Measurements from ENCODE around the gene FOXP1.

Gene FOXP1

GRCh38 chr3:71107926-71108325, 475.6 kb downstream of the FOXP1 start:
- Histone ChIP-seq H3K4me1 (ENCODE audit: control insufficient read depth, low read length) (no peaks in the 10 kb centered on the region), H3K4me3 (ENCODE audit: low read length) (no peak overlapping the region), H3K4me2 (ENCODE audit: low read length) (no peak overlapping the region), H3K79me2 (ENCODE audit: control insufficient read depth, low read length) (no peaks in the 10 kb centered on the region), H3K36me3 (ENCODE audit: control insufficient read depth, low read length) (peaks cover 54% of the 10 kb centered on the region), H3K27ac (ENCODE audit: low read depth, low read length) (no peak overlapping the region), H3F3A (ENCODE audit: control insufficient read depth, insufficient read depth) (no peaks in the 10 kb centered on the region), H3K9me3 (ENCODE audit: control insufficient read depth, insufficient read depth, low read length) (no peaks in the 10 kb centered on the region), H3K27me3 (ENCODE audit: control insufficient read depth, low read length) (no peaks in the 10 kb centered on the region), H4K20me1 (ENCODE audit: control insufficient read depth, insufficient read depth, low read depth, low read length) (0 out of 2 replicates have a peak, but pooled peaks cover 6% of the 10 kb centered on the region), H3K9me2 (replicated peaks; ENCODE audit: control insufficient read depth, low read length) (no peaks in the 10 kb centered on the region)
- TF ChIP-seq EZH2phosphoT487 (IDR thresholded peaks at IDR 0.05; ENCODE audit: borderline replicate concordance, low read length) (no peak), CTCF (IDR thresholded peaks at IDR 0.05; ENCODE audit: low read depth, low read length, poor library complexity, severe bottlenecking) (no peak)

DNA sequence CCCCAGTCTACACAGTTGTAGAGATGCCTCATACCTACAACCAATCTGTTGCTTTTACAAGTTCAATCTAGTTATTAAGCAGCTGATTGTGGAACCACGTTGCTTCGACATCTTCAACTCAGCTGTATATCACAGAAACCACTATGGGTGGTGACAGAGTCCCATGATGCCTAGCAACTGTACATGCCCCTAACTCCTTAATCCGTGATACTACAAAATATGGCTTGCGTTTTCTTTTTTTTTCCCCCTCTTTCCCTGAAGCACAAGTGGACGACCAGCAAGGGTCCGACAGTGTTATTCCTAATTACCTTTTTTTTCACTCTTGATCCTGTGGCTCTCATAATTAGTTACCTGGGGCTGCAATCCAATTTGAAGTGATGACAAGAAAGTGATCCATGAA, 478.6 kb downstream of the FOXP1 start:
- Histone ChIP-seq H3F3A (ENCODE audit: control insufficient read depth, insufficient read depth) (no peaks in the 10 kb centered on the region), H4K20me1 (ENCODE audit: control insufficient read depth, insufficient read depth, low read depth, low read length) (0 out of 2 replicates have a peak, but pooled peaks cover 6% of the 10 kb centered on the region), H3K79me2 (ENCODE audit: control insufficient read depth, low read length) (peaks cover 9% of the 10 kb centered on the region)

DNA sequence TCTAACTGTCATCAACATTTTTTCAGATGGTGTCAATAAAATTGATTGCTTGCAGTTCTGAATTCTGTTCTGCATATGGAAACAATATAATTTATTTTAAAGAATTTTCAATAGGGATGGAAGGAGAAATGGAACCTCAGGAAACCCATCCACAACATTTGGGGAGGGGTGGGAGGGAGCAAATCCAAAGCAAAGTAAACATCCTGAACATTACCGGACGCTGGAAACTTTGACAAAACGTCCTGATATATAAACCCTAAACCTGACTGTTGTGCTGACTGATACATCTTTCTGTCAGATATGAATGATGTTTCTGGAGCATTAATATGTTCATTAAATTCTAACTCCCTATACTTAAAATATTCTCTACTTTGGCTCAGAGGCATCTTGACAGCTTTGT, 479.0 kb downstream of the FOXP1 start:
- Histone ChIP-seq H3K9me2 (replicated peaks; ENCODE audit: control insufficient read depth, low read length) (no peaks in the 10 kb centered on the region), H3K4me2 (ENCODE audit: low read length) (no peak overlapping the region), H3K79me2 (ENCODE audit: control insufficient read depth, low read length) (peaks cover 10% of the 10 kb centered on the region), H3K27ac (ENCODE audit: low read depth, low read length) (no peak overlapping the region), H3K27me3 (ENCODE audit: control insufficient read depth, low read length) (no peaks in the 10 kb centered on the region), H3K4me3 (ENCODE audit: low read length) (no peak overlapping the region), H3F3A (ENCODE audit: control insufficient read depth, insufficient read depth) (no peaks in the 10 kb centered on the region), H4K20me1 (ENCODE audit: control insufficient read depth, insufficient read depth, low read depth, low read length) (0 out of 2 replicates have a peak, but pooled peaks cover 6% of the 10 kb centered on the region), H3K9me3 (ENCODE audit: control insufficient read depth, insufficient read depth, low read length) (no peaks in the 10 kb centered on the region), H3K36me3 (ENCODE audit: control insufficient read depth, low read length) (peaks cover 23% of the 10 kb centered on the region), H3K4me1 (ENCODE audit: control insufficient read depth, low read length) (no peaks in the 10 kb centered on the region)
- TF ChIP-seq EZH2phosphoT487 (IDR thresholded peaks at IDR 0.05; ENCODE audit: borderline replicate concordance, low read length): no peak
- TF ChIP-seq CTCF (IDR thresholded peaks at IDR 0.05; ENCODE audit: low read depth, low read length, poor library complexity, severe bottlenecking): no peak

More for the DNA sequence above, 478.6 kb downstream of the FOXP1 start:
- H3K4me2 ChIP-seq (ENCODE audit: low read length): no peak overlapping the region
- H3K4me1 ChIP-seq (ENCODE audit: control insufficient read depth, low read length): no peaks in the 10 kb centered on the region
- H3K27me3 ChIP-seq (ENCODE audit: control insufficient read depth, low read length): no peaks in the 10 kb centered on the region
- H3K36me3 ChIP-seq (ENCODE audit: control insufficient read depth, low read length): peaks cover 28% of the 10 kb centered on the region
- no peaks in the 10 kb centered on the region for H3K9me2 ChIP-seq (replicated peaks; ENCODE audit: control insufficient read depth, low read length)
- H3K9me3 ChIP-seq (ENCODE audit: control insufficient read depth, insufficient read depth, low read length): no peaks in the 10 kb centered on the region
- H3K4me3 ChIP-seq (ENCODE audit: low read length): no peak overlapping the region
- H3K27ac ChIP-seq (ENCODE audit: low read depth, low read length): no peak overlapping the region
- TF ChIP-seq CTCF (IDR thresholded peaks at IDR 0.05; ENCODE audit: low read depth, low read length, poor library complexity, severe bottlenecking) (no peak), EZH2phosphoT487 (IDR thresholded peaks at IDR 0.05; ENCODE audit: borderline replicate concordance, low read length) (no peak)
